GM18867 (cell line): ENCODE results near the gene ARRDC5.
"Not testable (repeated sequence)": the region's sequence is repeated elsewhere in the genome, so short reads cannot be mapped to it uniquely, and the experiment has no call there.

ENCODE experiments used
- ATAC-seq: cut with Tn5 transposase; IDR thresholded peaks from one replicate; pipeline ENCODE4 v1.9.1; 2021; ENCODE audit warnings: mild to moderate bottlenecking, moderate library complexity; ENCODE audit not compliant: unreplicated experiment

The ARRDC5 gene

GRCh38 chr19:4910594-4911281 lies 8.0 kb upstream of the ARRDC5 start:
- ATAC-seq: no peak

GRCh38 chr19:4909897-4910593 lies 7.3 kb upstream of the ARRDC5 start:
- ATAC-seq: peak; percentile 78

- peak; percentile 23 for ATAC-seq
These were observed 6.6 kb upstream of the ARRDC5 start, which contains the start of gene UHRF1 for GRCh38 chr19:4909156-4909896. TSS of gene UHRF1 (plus strand) at chr19:4909501. CDS start at chr19:4910886, 1,385 bp downstream.

- no peak for ATAC-seq
These were observed 6.1 kb upstream of the ARRDC5 start for GRCh38 chr19:4908781-4909155.

- no peak for ATAC-seq
These were observed 5.7 kb upstream of the ARRDC5 start for GRCh38 chr19:4908360-4908759.

GRCh38 chr19:4906963-4907362 lies 4.3 kb upstream of the ARRDC5 start:
- no peak for ATAC-seq

- no peak for ATAC-seq
These were observed 1.8 kb upstream of the ARRDC5 start for GRCh38 chr19:4904481-4904880.

GRCh38 chr19:4900879-4901278 lies 1.8 kb downstream of the ARRDC5 start:
- ATAC-seq: not testable (repeated sequence)

- ATAC-seq: no peak
These were observed 5.5 kb downstream of the ARRDC5 start for GRCh38 chr19:4897146-4897545.

GRCh38 chr19:4896372-4896771 lies 6.3 kb downstream of the ARRDC5 start:
- no peak for ATAC-seq

- not testable (repeated sequence) for ATAC-seq
These were observed 9.7 kb downstream of the ARRDC5 start for GRCh38 chr19:4892962-4893361.

- no peak for ATAC-seq
These were observed 11.6 kb downstream of the ARRDC5 start for GRCh38 chr19:4891066-4891465.

- no peak for ATAC-seq
These were observed 13.5 kb downstream of the ARRDC5 start for GRCh38 chr19:4889034-4889815.

GRCh38 chr19:4887803-4888202 lies 14.9 kb downstream of the ARRDC5 start:
- ATAC-seq: not testable (repeated sequence)

GRCh38 chr19:4884993-4885392 lies 17.7 kb downstream of the ARRDC5 start:
- not testable (repeated sequence) for ATAC-seq

- not testable (repeated sequence) for ATAC-seq
These were observed 19.8 kb downstream of the ARRDC5 start for GRCh38 chr19:4882874-4883273.

GRCh38 chr19:4879041-4879440 lies 23.7 kb downstream of the ARRDC5 start:
- ATAC-seq: no peak

GRCh38 chr19:4878491-4878968 lies 24.2 kb downstream of the ARRDC5 start:
- no peak for ATAC-seq

GRCh38 chr19:4877753-4878490 lies 24.8 kb downstream of the ARRDC5 start:
- no peak for ATAC-seq

GRCh38 chr19:4873930-4874329 lies 28.8 kb downstream of the ARRDC5 start:
- ATAC-seq: no peak
